Measurements from ENCODE around the gene NXNL1.

NXNL1 gene

DNA sequence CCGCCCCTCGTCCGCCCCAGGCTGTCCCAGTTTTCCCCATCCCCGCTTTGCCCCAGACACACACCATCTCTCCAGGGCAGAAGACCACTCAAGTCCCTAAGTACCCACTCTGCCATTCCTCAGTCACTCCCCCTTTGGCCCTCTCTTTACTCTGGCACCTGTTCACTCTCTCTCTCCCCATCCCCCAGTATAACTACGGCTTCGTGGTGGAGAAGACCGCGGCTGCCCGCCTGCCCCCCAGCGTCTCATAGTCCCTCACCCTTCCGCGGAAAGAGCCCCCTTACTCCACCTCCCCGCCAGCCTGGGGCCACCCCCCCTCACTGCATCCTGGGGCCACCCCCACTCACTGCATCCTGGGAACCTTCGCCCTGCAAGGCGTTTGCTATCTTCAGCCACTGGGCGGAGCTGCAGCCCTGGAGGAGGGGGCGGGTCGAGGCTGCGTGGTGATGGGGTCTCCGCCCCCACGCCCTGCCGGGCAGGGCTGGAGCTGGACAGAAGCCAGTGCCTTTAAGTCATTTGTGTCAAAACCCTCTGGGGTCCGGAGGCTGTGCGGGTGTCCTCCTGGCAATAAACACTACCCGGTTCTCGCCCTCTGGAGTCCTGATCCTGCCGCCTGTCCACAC, 35.9 kb downstream of the NXNL1 start:
- TF ChIP-seq, protein P1, sequence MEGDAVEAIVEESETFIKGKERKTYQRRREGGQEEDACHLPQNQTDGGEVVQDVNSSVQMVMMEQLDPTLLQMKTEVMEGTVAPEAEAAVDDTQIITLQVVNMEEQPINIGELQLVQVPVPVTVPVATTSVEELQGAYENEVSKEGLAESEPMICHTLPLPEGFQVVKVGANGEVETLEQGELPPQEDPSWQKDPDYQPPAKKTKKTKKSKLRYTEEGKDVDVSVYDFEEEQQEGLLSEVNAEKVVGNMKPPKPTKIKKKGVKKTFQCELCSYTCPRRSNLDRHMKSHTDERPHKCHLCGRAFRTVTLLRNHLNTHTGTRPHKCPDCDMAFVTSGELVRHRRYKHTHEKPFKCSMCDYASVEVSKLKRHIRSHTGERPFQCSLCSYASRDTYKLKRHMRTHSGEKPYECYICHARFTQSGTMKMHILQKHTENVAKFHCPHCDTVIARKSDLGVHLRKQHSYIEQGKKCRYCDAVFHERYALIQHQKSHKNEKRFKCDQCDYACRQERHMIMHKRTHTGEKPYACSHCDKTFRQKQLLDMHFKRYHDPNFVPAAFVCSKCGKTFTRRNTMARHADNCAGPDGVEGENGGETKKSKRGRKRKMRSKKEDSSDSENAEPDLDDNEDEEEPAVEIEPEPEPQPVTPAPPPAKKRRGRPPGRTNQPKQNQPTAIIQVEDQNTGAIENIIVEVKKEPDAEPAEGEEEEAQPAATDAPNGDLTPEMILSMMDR (conservative IDR thresholded peaks at IDR 0.05; ENCODE audit: low read depth, low read length), result peak; percentile 76
- H3K4me3 ChIP-seq (ENCODE audit: low read depth, low read length), result no peak overlapping the region
- peak; percentile 62 for DNase-seq (ENCODE audit: low read depth)

DNA sequence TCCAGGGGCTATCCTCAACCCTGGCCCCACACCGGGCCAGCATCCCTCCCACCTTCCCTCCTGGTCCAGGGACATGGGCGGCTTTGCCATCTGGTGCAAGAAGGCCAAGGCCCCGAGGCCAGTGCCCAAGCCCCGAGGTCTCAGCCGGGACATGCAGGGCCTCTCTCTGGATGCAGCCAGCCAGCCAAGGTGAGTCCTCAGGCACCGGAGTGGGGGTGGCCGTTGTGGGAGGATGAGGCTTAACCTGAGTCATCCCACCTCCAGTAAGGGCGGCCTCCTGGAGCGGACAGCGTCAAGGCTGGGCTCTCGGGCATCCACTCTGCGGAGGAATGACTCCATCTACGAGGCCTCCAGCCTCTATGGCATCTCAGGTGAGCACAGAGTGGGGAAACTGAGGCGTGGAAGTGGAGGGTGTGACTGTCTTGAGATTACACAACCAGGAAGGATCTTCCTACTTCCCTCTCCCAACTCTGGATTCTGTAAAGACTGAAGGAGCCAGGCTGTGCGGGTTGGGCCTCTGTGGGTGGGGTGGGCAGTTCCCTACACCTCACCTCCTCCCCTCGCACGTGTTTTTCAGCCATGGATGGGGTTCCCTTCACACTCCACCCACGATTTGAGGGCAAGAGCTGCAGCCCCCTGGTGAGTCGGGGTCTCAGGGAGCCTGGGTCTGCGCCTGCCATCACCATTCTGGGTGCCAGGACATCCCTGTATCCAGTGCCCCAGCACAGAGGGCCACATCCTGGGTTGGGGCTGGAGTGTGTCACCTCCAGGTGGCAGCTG, 37.1 kb downstream of the NXNL1 start:
- TF ChIP-seq, protein P1 (conservative IDR thresholded peaks at IDR 0.05; ENCODE audit: low read depth, low read length), result no peak
- H3K4me3 ChIP-seq (ENCODE audit: low read depth, low read length), result no peak overlapping the region
- DNase-seq (ENCODE audit: low read depth), result no peak

DNA sequence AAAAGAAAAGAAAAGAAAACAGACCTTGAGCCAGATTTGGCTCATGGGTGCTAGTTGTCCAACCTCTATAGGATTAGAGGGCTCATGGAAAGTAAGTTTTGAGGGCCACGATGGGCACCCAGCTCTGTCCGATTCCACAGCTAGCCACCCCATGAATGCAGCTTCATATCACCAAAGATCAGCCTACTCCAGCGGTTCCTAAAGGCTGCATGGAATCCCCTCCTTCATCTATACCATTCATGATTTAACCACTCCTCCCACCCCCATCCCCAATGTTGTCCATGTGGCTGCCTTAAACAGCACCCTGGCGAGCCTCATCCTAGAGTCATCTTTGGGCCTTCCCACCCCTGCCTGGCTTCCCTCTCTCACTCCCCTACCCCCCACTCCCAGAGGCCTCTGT, 38.8 kb downstream of the NXNL1 start:
- TF ChIP-seq, protein P1 (conservative IDR thresholded peaks at IDR 0.05; ENCODE audit: low read depth, low read length), result no peak

DNA sequence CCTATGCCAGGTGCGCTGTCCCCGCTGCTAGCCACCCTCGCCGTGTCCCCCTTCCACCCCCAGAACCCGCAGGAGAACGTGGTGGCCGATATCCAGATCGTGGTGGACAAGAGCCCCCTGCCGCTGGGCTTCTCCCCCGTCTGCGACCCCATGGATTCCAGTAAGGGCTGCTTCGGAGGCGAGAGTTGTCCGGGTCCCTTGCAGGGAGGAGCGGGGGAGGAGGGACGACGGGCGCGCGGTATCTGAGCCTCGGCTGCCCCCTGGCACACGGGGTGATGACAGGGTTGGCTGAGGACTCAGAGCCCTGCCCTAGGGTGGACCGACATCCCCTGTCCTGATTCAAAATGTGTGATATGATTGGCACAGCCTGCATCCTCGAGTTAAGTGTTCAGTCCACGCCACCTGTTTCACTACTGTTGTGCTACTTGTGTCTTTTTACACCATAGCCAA, 40.2 kb downstream of the NXNL1 start:
- DNase-seq (ENCODE audit: low read depth), result no peak
- TF ChIP-seq, protein P1 (conservative IDR thresholded peaks at IDR 0.05; ENCODE audit: low read depth, low read length), result peak; percentile 14
- H3K4me3 ChIP-seq (ENCODE audit: low read depth, low read length), result peak overlapping the region; percentile 89

More for the DNA sequence above, 38.8 kb downstream of the NXNL1 start:
- no peak for DNase-seq (ENCODE audit: low read depth)
- H3K4me3 ChIP-seq (ENCODE audit: low read depth, low read length), result no peak overlapping the region

DNA sequence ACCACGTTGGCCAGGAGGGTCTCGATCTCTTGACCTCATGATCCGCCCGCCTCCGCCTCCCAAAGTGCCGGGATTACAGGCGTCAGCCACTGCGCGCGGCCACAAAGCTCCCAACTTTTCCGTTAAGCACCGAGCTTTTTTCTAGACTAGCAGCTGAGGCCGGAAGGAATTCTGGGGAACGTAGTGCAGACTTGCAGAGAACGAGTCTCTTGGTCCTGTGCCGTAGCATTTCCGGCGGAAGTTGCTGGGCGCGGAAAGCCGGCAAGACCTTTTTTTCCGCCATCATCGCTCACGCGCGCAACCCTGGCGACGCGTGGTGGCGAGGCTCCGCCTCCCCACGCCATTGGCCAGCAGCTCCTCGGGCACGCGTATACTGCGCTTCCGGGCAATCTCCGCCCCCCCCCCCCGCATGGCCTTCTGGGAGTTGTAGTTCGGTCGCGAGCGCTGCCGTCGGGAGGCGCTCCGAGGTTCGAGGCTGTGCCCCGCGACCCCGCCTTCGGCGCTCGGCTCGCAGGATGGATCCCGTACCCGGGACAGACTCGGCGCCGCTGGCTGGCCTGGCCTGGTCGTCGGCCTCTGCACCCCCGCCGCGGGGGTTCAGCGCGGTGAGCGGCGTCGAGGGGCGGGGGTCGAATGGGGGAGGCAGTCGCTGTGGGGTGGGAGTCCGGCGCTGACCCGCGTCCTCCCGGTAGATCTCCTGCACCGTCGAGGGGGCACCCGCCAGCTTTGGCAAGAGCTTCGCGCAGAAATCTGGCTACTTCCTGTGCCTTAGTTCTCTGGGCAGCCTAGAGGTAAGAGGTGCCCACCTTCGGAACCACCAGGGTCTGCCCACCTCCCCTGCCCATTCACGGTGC, 40.9 kb downstream of the NXNL1 start, which contains the start of gene MVB12A:
TSS of gene MVB12A (plus strand) at position 427 of the 854 bp plus-strand sequence. CDS start at position 516, 89 bp downstream.
- peak within 1 kb of the TSS; percentile 89 for H3K4me3 ChIP-seq (ENCODE audit: low read depth, low read length)
- peak; percentile 99 for DNase-seq (ENCODE audit: low read depth)
- TF ChIP-seq, protein P1 (conservative IDR thresholded peaks at IDR 0.05; ENCODE audit: low read depth, low read length), result no peak

DNA sequence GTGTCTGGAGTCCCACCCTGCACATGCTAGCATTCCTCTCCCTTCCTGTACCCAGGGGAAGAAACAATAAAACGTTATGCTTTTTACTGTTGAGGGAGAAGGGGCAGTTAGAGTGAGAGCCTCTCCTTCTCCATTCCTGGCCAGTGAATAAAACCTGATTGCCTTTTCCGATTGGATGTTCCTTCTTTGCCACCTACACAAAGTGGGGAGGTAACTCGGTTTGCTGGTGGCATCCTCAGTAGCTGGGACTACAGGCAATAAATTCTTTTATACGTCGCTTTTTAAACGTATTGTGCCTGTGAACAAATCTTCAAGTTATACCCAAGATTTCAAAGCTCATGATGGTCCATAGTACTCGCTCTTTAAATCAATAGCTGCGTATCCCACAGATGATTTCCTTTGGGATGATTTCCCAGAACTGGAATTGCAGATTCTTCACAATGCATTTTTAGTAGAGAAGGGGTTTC, 41.5 kb downstream of the NXNL1 start:
- no peak for DNase-seq (ENCODE audit: low read depth)
- peak overlapping the region; percentile 61 for H3K4me3 ChIP-seq (ENCODE audit: low read depth, low read length)
- TF ChIP-seq, protein P1 (conservative IDR thresholded peaks at IDR 0.05; ENCODE audit: low read depth, low read length), result no peak
